HG03175 (cell line): Measurements from ENCODE around the gene HIVEP3.

Source experiments
- ATAC-seq: cut with Tn5 transposase; IDR thresholded peaks from one replicate; pipeline ENCODE4 v1.9.1; 2021; ENCODE audit warnings: mild to moderate bottlenecking, moderate library complexity; ENCODE audit not compliant: unreplicated experiment

Gene HIVEP3

GRCh38 chr1:41792485-41792770, 126.3 kb downstream of the HIVEP3 start:
- ATAC-seq, result no peak

- no peak for ATAC-seq
These were observed 126.8 kb downstream of the HIVEP3 start for GRCh38 chr1:41791667-41792484.

GRCh38 chr1:41790351-41790750, 128.4 kb downstream of the HIVEP3 start:
- no peak for ATAC-seq

- ATAC-seq, result no peak
These were observed 128.9 kb downstream of the HIVEP3 start for GRCh38 chr1:41789661-41790330.

- ATAC-seq, result no peak
These were observed 130.3 kb downstream of the HIVEP3 start for GRCh38 chr1:41788427-41788826.

GRCh38 chr1:41784531-41785274, 134.0 kb downstream of the HIVEP3 start:
- no peak for ATAC-seq

- ATAC-seq, result no peak
These were observed 135.5 kb downstream of the HIVEP3 start for GRCh38 chr1:41783189-41783639.

- no peak for ATAC-seq
These were observed 137.8 kb downstream of the HIVEP3 start for GRCh38 chr1:41780916-41781315.

- no peak for ATAC-seq
These were observed 138.4 kb downstream of the HIVEP3 start for GRCh38 chr1:41780322-41780721.

- no peak for ATAC-seq
These were observed 139.4 kb downstream of the HIVEP3 start for GRCh38 chr1:41779360-41779759.

GRCh38 chr1:41777695-41778094, 141.0 kb downstream of the HIVEP3 start:
- ATAC-seq, result no peak

GRCh38 chr1:41776891-41777441, 141.8 kb downstream of the HIVEP3 start:
- no peak for ATAC-seq

- ATAC-seq, result no peak
These were observed 142.7 kb downstream of the HIVEP3 start for GRCh38 chr1:41775956-41776585.

GRCh38 chr1:41774471-41774990, 144.2 kb downstream of the HIVEP3 start:
- ATAC-seq, result no peak

- no peak for ATAC-seq
These were observed 144.9 kb downstream of the HIVEP3 start for GRCh38 chr1:41773842-41774241.

GRCh38 chr1:41773144-41773591, 145.6 kb downstream of the HIVEP3 start:
- no peak for ATAC-seq

- ATAC-seq, result no peak
These were observed 149.7 kb downstream of the HIVEP3 start for GRCh38 chr1:41769068-41769467.

- ATAC-seq, result no peak
These were observed 150.1 kb downstream of the HIVEP3 start for GRCh38 chr1:41768583-41768982.

- no peak for ATAC-seq
These were observed 150.9 kb downstream of the HIVEP3 start for GRCh38 chr1:41767534-41768525.
